Adrenal gland (tissue), 12 donors: ENCODE measurements around the gene CDC5L. TPM values are rescaled to one million over a fixed set of nuclear protein-coding genes. Genes with fewer than 3 reads are reported as not detected.

Experiments
- DNase-seq, 7 donors: peaks; one replicate each; pipeline ENCODE4 v3.0.0-alpha.2; 2019 to 2020
- H3K27ac ChIP-seq, 5 donors: fragments of 200-600 bp; sonication (generic) in 4 of 5; 1 replicate in 3 of 5; 2 replicates in 2 of 5; pipeline versions ENCODE4 v1.5.1 to v1.8.0; 2016 to 2020; ENCODE audit warnings: mild to moderate bottlenecking in 1 of 5
- H3K27me3 ChIP-seq: fragments of 200-600 bp; 2 replicates; pipeline ENCODE4 v1.8.0; 2021
- H3K36me3 ChIP-seq, 2 donors: fragments of 200-600 bp; replicated peaks in 1 of 2; 1 replicate in 1 of 2; 2 replicates in 1 of 2; pipeline versions ENCODE4 v1.5.1 to v1.8.0; 2018 to 2022
- H3K4me1 ChIP-seq, 2 donors: fragments of 200-600 bp; replicated peaks in 1 of 2; 1 replicate in 1 of 2; 2 replicates in 1 of 2; pipeline versions ENCODE4 v1.5.1 to v1.8.0; 2018 to 2021
- H3K4me3 ChIP-seq, 4 donors: fragments of 200-600 bp; sonication (generic) in 3 of 4; one replicate each; pipeline ENCODE4 v1.5.1; 2016 to 2018
- H3K9me3 ChIP-seq, 3 donors: fragments of 200-600 bp; sonication (generic) in 1 of 3; replicated peaks in 1 of 3; 1 replicate in 2 of 3; 2 replicates in 1 of 3; pipeline versions ENCODE4 v1.5.1 to v1.8.0; 2016 to 2021
- CTCF ChIP-seq, 6 experiments: fragments of 450-650 bp in 4 of 6; fragments of 200-600 bp in 2 of 6; sonication (generic) in 1 of 6; IDR thresholded peaks; 1 replicate in 5 of 6; 2 replicates in 1 of 6; pipeline versions ENCODE4 v1.5.1 to v1.8.0; 2016 to 2021; ENCODE audit warnings: antibody characterized with exemption in 6 of 6, mild to moderate bottlenecking in 2 of 6, moderate library complexity in 1 of 6
- POLR2A ChIP-seq, 2 donors: fragments of 450-650 bp; IDR thresholded peaks; one replicate each; pipeline ENCODE4 v1.6.1; 2017; ENCODE audit warnings: antibody characterized with exemption in 2 of 2, mild to moderate bottlenecking in 2 of 2, moderate library complexity in 1 of 2
- WGBS, 4 donors: extraction: QIAGEN DNeasy Blood & Tissue Kit in 2 of 4; methylation state at CpG; one replicate each; pipeline versions ENCODE4 v1.1.5 to v1.1.7; 2013 to 2017; 5-methylcytosine and 5-hydroxymethylcytosine counted together
- intact Hi-C, 2 donors: fragments of 100-400 bp; cut with DNase I; formaldehyde crosslinking; loops; one replicate each; pipeline versions ENCODE4 v1.14.1 to v1.15.0; 2022 to 2023
- microRNA-seq, 3 donors: library from miRNA; unstranded; fragments of <30 nt; microRNA quantifications; one replicate each; pipeline ENCODE4, GENCODE V29; 2017 to 2020
- polyA plus RNA-seq, 3 donors: library from polyadenylated mRNA; stranded (reverse); fragments of 200-250 nt in 2 of 3; fragments of 350-450 nt in 1 of 3; fragmentation: Illumina TruSeq in 1 of 3; extraction: RNeasy Lipid Tissue Mini Kit (QIAGEN cat#74804) in 1 of 3; gene quantifications; one replicate each; pipeline ENCODE4 v1.2.3, GENCODE V29; 2013 to 2014
- small RNA-seq, 2 donors: library from RNA; depleted of rRNA; stranded (forward); fragments of <200 nt; gene quantifications; one replicate each; pipeline ENCODE3, GENCODE V24; 2016
- total RNA-seq, 9 donors: library from RNA; depleted of rRNA in 4 of 9; stranded (reverse); fragments of >200 nt in 4 of 9; fragments of 120-200 nt in 1 of 9; fragmentation: NEBNext Ultra II Directional in 1 of 9; extraction: Animal tissue kit (Norgen Biotek cat#: 25700) in 1 of 9; gene quantifications; one replicate each; pipeline versions ENCODE4 v1.1.0 to v1.2.4, GENCODE V29; 2013 to 2023
- donor health status: healthy with polysubstance abuse.
- donor health status: Bipolar disorder and iron deficiency.
- donor health status: DM: yes; HTN: yes; CAD: no.
- donor health status: DM: no; HTN: no; CAD: no.
- donor health status: DM: no; HTN: no; CAD: no.
- donor health status: DM: yes; HTN: yes; CAD: no.

Gene CDC5L
- total and polyA plus RNA-seq, 12 donors, result 5.6 to 39.3 (median 20.8) TPM

GRCh38 chr6:44496665-44497369, 109.3 kb downstream of the CDC5L start:
- H3K4me1 ChIP-seq, result no peaks in the 10 kb centered on the region
- intact Hi-C loops, result no loop called here

GRCh38 chr6:44497807-44498206, 110.3 kb downstream of the CDC5L start:
- TF ChIP-seq CTCF (IDR thresholded peaks at IDR 0.05), result no peak
- no peak for TF ChIP-seq POLR2A (IDR thresholded peaks at IDR 0.05)
- 75 to 86% (median 79%) methylated on average over 5 of the region's 5 CpGs for WGBS, 4 donors
- no peaks in the 10 kb centered on the region for H3K36me3 ChIP-seq
- H3K9me3 ChIP-seq, result no peaks in the 10 kb centered on the region
- DNase-seq, result peak in 2 of 7 donors; percentile 20 to 39
- H3K27me3 ChIP-seq, result peaks cover 24% of the 10 kb centered on the region
- no peak overlapping the region for H3K27ac ChIP-seq
- H3K4me1 ChIP-seq, result no peaks in the 10 kb centered on the region
- H3K4me3 ChIP-seq, result no peak overlapping the region
- intact Hi-C loops, result no loop called here

More at GRCh38 chr6:44496665-44497369, 109.3 kb downstream of the CDC5L start:
- Histone ChIP-seq H3K27me3 (peaks cover 24% of the 10 kb centered on the region), H3K36me3 (no peaks in the 10 kb centered on the region), H3K4me3 (no peak overlapping the region), H3K27ac (no peak overlapping the region), H3K9me3 (no peaks in the 10 kb centered on the region)
- peak in 3 of 7 donors; percentile 18 to 40 (median 37) for DNase-seq
- TF ChIP-seq POLR2A (IDR thresholded peaks at IDR 0.05), result no peak
- no peak for TF ChIP-seq CTCF (IDR thresholded peaks at IDR 0.05)
- 65 to 73% (median 67%) methylated on average over 9 of the region's 9 CpGs for WGBS, 4 donors

- Histone ChIP-seq H3K27ac (no peak overlapping the region), H3K36me3 (no peaks in the 10 kb centered on the region), H3K4me1 (no peaks in the 10 kb centered on the region), H3K9me3 (no peaks in the 10 kb centered on the region), H3K4me3 (no peak overlapping the region), H3K27me3 (peaks cover 19% of the 10 kb centered on the region)
- 80 to 87% (median 83%) methylated on average over 2 to 5 of the region's 5 CpGs for WGBS, 4 donors
- intact Hi-C loops, result no loop called here
- no peak for DNase-seq
- no peak for TF ChIP-seq POLR2A (IDR thresholded peaks at IDR 0.05)
Observed at GRCh38 chr6:44498436-44498835, 110.9 kb downstream of the CDC5L start.

- no peaks in the 10 kb centered on the region for H3K36me3 ChIP-seq
- peaks cover 12% of the 10 kb centered on the region for H3K27me3 ChIP-seq
- 78 to 83% (median 80%) methylated on average over 5 of the region's 5 CpGs for WGBS, 4 donors
- H3K9me3 ChIP-seq, result no peaks in the 10 kb centered on the region
- no peak overlapping the region for H3K27ac ChIP-seq
- DNase-seq, result no peak
- H3K4me1 ChIP-seq, result peaks cover 0 to 5% of the 10 kb centered on the region in 2 donors
- TF ChIP-seq POLR2A (IDR thresholded peaks at IDR 0.05) (no peak), CTCF (IDR thresholded peaks at IDR 0.05) (no peak)
- no peak overlapping the region for H3K4me3 ChIP-seq
- intact Hi-C loops, result no loop called here
Observed at GRCh38 chr6:44499609-44500008, 112.1 kb downstream of the CDC5L start.

Small RNA genes within 50 kb of the gene (microRNA-seq; reads per million reads assigned to microRNA genes)
- 0 to 0.38 (median 0) reads per million in 3 donors for gene MIR4642

Small RNA genes within 50 kb of the gene (small RNA-seq; reads per million reads assigned to genes)
- 0 to 0.12 reads per million in 2 donors for gene MIR4642

Other genes starting within 250 kb of the CDC5L start
- gene CAPN11, start 228.9 kb upstream of the CDC5L start, total RNA-seq, result 1 to 10 TPM in 3 of 9 donors, under 1 TPM in 4, not detected in 2; 0.14 to 2.4 (median 0.83) TPM
- 1 to 10 TPM in 2 of 3 donors, under 1 TPM in 1; 0.35 to 1.5 (median 1.1) TPM for gene CAPN11, start 228.9 kb upstream of the CDC5L start, polyA plus RNA-seq
- under 1 TPM in 1 of 9 donors, not detected in 8; 0.39 TPM for gene MYMX, start 170.8 kb upstream of the CDC5L start, total RNA-seq
- gene MYMX, start 170.8 kb upstream of the CDC5L start, polyA plus RNA-seq, result under 1 TPM in 1 of 3 donors, not detected in 2; 0.94 TPM
- 100 to 1,000 TPM in 8 of 9 donors, 10 to 100 TPM in 1; 48.6 to 356 (median 162) TPM for gene SLC29A1, start 164.1 kb upstream of the CDC5L start, total RNA-seq
- 100 to 1,000 TPM in 2 of 3 donors, 10 to 100 TPM in 1; 51.9 to 113 (median 108) TPM for gene SLC29A1, start 164.1 kb upstream of the CDC5L start, polyA plus RNA-seq
- gene HSP90AB1, start 140.6 kb upstream of the CDC5L start, total RNA-seq, result 1,000 to 10,000 TPM in 4 of 9 donors, 100 to 1,000 TPM in 5; 692 to 1,671 (median 883) TPM
- gene HSP90AB1, start 140.6 kb upstream of the CDC5L start, polyA plus RNA-seq, result 1,000 to 10,000 TPM in 1 of 3 donors, 100 to 1,000 TPM in 2; 275 to 2,249 (median 420) TPM
- 10 to 100 TPM; 48.5 to 79.8 (median 61.0) TPM for gene SLC35B2, start 130.2 kb upstream of the CDC5L start, total RNA-seq
- 10 to 100 TPM; 12.7 to 37.5 (median 19.3) TPM for gene SLC35B2, start 130.2 kb upstream of the CDC5L start, polyA plus RNA-seq
- 10 to 100 TPM in 5 of 9 donors, 1 to 10 TPM in 4; 4.8 to 31.2 (median 10.2) TPM for gene NFKBIE, start 122.2 kb upstream of the CDC5L start, total RNA-seq
- 10 to 100 TPM in 2 of 3 donors, 1 to 10 TPM in 1; 5.8 to 17.0 (median 10.5) TPM for gene NFKBIE, start 122.2 kb upstream of the CDC5L start, polyA plus RNA-seq
- 1 to 10 TPM in 2 of 9 donors, under 1 TPM in 5, not detected in 2; 0.07 to 3.3 (median 0.67) TPM for gene TMEM151B, start 117.3 kb upstream of the CDC5L start, total RNA-seq
- gene TMEM151B, start 117.3 kb upstream of the CDC5L start, polyA plus RNA-seq, result 1 to 10 TPM in 2 of 3 donors, under 1 TPM in 1; 0.88 to 3.9 (median 1.2) TPM
- gene AARS2, start 74.4 kb upstream of the CDC5L start, total RNA-seq, result 10 to 100 TPM in 5 of 9 donors, 1 to 10 TPM in 4; 7.4 to 15.9 (median 11.1) TPM
- gene AARS2, start 74.4 kb upstream of the CDC5L start, polyA plus RNA-seq, result 10 to 100 TPM in 1 of 3 donors, 1 to 10 TPM in 2; 5.3 to 10.1 (median 6.2) TPM
- not detected for gene SPATS1, start 45.1 kb upstream of the CDC5L start, total RNA-seq
- gene SPATS1, start 45.1 kb upstream of the CDC5L start, polyA plus RNA-seq, result under 1 TPM in 1 of 3 donors, not detected in 2; 0.15 TPM